Renal pelvis (tissue), 4 donors: ENCODE measurements around the gene CHD2. TPM values are rescaled to one million over a fixed set of nuclear protein-coding genes. Genes with fewer than 3 reads are reported as not detected.
"Not testable (repeated sequence)": the region's sequence is repeated elsewhere in the genome, so short reads cannot be mapped to it uniquely, and the experiment has no call there.

Source experiments
- DNase-seq: peaks from one replicate; pipeline ENCODE4 v3.0.0-alpha.2; 2013
- polyA plus RNA-seq, 3 donors: library from polyadenylated mRNA; unstranded; fragments of 120-200 nt; gene quantifications; one replicate each; pipeline ENCODE4 v1.2.1, GENCODE V29; 2013; ENCODE audit not compliant: insufficient read length in 3 of 3

CHD2 gene
- polyA plus RNA-seq, 3 donors, result 106 to 140 (median 131) TPM

- no peak for DNase-seq
Observed at GRCh38 chr15:93012786-93013185, 112.7 kb downstream of the CHD2 start.

DNA sequence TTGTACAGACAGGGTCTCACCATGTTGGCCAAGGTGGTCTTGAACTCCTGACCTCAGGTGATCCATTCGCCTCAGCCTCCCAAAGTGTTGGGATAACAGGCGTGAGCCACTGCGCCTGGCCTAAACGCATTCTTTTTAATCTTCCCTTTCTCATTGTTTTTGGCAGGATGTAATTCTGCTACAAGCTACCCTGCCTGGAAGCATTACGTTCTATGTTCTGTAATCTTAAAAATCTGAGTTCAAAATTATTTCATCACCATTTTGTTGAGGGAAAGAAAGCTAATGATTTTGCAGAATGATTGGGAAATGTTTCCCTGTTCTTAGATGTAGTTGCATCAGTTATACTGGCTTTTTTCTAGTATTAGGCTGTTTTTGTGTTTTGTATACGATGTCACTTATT, 117.4 kb downstream of the CHD2 start:
- no peak for DNase-seq

GRCh38 chr15:93018574-93018973, 118.5 kb downstream of the CHD2 start:
- no peak for DNase-seq

DNA sequence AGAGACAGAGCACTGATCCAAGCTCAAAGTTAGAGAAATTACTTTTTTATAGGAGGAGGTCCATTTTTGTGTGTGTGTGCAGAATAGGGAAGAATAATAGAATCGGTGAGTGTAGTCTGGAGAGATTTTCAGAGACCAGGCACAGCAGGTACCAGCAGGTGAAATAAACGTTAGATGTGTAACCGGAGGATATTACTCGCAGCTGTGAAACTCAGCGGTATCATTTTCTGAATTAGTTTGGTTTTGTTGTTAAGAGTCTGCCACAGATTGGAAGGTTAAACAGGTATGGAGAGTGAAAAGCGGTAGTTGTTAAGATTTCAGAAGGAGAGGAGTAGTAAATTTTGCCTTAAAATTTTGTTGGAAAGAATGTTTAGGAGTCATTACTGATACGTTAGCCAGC, 119.0 kb downstream of the CHD2 start:
- no peak for DNase-seq

DNA sequence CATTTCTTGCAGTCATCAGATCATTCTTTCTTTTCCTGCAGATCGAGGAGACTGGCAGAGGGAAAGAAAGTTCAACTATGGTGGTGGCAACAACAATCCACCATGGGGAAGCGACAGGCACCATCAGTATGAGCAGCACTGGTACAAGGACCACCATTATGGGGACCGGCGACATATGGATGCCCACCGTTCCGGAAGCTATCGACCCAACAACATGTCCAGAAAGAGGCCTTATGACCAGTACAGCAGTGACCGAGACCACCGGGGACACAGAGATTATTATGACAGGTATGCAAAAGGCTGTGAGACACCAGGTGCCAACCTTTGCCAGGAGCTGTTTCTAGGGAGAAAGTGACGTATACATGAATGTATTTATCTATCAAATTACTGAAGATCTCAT, 119.8 kb downstream of the CHD2 start:
- DNase-seq, result no peak

GRCh38 chr15:93020976-93021772, 121.0 kb downstream of the CHD2 start:
- no peak for DNase-seq

GRCh38 chr15:93024293-93024692, 124.2 kb downstream of the CHD2 start:
- no peak for DNase-seq

DNA sequence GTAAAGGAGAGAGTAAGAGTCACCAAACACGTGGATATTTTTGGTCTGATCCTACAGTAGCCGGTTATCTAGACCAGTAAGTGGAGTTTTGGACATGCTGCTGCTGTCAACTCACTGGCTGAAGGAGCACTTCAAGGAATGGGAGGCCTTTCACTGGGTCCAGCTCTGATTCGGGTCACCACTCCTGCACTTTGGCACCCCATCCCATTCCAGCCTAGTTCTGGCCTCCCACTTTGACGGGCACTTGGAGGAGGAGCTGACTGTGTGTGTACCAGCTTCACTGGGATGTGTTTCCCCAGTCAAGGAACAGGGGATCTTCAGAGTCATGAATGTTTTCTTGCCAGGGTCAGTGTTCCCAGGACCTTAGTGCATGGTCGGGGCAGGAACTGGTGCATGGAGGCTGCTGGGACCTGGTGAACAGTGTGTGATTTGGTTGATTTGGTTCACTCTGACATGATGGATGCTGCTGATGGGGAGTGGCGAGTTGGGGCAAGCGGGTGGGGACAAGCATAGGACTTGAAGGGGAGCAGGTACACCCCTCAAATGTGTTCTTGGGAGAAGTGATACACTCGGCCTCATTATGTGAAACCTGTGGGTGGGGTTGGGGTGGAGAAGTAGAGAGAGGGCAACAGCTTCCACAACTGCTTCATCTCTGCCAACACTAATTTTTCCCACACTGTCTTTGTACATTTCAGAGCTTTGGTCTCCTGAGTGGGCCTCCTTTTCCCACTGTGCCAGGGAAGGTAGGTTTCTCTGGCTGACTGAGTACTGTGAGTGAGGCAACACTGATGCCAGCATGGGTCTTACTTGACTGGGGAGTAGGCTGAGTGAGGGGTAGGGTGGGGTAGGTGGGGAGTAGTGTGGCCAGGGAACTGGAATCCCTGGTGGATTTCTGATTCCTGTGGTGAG, 124.8 kb downstream of the CHD2 start:
- DNase-seq, result no peak

- no peak for DNase-seq
Observed at GRCh38 chr15:93025625-93025982, 125.5 kb downstream of the CHD2 start.

- DNase-seq, result no peak
Observed at GRCh38 chr15:93026380-93026817, 126.3 kb downstream of the CHD2 start.

DNA sequence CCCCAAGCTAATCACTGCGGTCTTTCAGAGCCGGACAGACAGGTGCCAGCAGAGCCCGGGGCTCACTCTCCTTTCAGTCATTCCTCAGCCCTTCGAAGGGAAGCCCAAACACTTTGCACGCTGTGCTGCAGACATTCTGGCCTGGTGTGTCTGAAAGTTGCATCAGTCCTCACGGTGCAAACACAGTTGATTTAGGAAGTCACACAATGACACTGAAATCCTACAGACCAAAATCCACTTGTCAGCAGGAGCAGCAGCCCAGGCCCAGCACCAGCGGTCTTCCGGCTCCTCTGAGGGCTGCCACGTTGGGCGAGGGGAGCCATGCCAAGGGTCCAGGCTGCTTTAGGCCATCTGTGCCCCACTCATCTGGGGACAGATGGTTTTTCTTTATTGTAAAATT, 127.3 kb downstream of the CHD2 start:
- no peak for DNase-seq

DNA sequence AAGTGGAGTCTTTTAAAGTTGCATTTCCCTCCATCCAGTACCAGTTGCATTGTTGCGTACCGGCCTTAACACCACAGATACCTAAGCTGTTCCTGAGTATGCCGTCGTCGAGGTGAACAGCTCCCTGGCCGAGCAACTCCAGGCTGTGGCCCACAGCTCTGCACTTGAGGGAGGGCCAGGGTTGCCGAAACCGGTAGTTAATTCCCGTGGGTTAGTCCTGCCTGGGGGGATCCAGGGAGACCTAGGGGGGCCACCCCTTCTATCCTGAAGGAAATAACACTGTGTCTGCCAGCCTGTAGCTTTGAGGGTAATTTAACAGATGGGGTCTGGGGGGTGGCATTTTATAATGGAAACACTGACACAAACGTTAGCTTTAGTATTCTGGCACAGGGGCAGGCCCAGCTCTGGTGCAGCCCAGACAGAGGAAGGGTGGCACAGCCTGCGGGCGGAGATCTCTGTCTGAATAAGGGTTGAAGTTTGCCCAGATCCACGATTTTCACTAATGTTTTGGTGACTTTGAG, 128.0 kb downstream of the CHD2 start:
- DNase-seq, result no peak

- DNase-seq, result no peak
Observed at GRCh38 chr15:93028632-93029213, 128.6 kb downstream of the CHD2 start.

DNA sequence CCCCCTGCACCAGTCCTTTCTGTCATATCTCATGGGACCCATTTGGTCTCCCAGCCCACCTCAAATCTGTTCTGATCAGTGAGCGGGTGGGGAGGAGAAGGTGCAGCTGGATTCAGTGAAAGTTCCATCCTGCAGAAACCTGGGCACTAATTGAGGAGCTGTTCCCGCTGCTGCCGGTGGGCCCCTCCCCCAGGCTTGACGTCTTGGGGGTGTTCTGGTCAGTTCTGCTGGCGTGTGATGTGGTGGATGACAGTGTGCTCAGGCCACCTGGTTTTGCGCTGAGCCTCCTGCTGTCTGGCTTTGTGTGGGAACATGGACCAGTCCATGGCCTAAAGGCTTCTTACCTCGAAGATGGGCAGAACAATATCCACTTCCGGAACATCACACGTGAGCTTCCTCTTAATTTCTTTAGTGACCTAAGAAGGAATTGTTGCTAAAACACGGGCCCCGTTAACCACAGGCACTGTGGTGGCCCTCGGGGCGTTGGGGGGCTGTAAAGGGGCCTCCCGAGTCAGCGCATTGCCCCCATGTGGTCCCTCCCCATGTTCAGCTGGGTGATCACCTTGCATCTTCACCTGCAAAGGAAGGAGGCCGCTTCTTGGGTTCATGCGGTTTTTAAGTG, 129.2 kb downstream of the CHD2 start:
- DNase-seq, result no peak

- DNase-seq, result no peak
Observed at GRCh38 chr15:93029836-93030429, 129.8 kb downstream of the CHD2 start.

DNA sequence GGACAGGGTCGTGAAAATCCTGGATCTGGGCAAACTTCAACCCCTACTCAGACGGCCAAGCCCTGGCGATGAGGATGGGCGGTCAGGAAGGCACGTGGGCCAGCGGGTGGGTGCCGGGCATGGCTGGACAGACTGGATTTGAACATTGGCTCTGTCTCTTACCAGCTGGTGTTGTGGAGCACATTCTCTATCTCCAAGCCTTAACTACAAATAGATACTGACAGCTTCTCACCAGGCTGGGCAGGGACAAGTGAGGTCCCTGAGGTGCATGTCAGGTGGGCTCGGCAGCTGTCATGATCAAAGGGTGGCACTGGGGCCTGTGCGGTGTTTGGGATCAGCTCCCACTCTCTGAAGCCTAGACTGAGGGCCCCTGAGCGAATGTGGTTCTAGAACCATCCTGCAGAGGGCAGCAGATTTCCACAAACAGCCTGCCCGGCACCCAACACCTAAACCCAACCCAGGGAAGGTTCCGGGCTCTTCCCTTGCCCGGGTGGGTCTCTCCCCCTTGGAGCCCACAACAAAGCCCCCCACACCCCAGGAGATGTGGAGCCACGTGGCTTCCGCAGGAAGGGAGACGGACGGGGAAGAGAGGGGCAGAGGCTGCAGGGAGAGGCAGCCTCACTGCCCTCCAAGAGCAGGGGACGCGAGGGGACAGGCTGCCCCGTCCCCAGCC, 130.4 kb downstream of the CHD2 start:
- peak; percentile 56 for DNase-seq

- no peak for DNase-seq
Observed at GRCh38 chr15:93031103-93031464, 131.0 kb downstream of the CHD2 start.

DNA sequence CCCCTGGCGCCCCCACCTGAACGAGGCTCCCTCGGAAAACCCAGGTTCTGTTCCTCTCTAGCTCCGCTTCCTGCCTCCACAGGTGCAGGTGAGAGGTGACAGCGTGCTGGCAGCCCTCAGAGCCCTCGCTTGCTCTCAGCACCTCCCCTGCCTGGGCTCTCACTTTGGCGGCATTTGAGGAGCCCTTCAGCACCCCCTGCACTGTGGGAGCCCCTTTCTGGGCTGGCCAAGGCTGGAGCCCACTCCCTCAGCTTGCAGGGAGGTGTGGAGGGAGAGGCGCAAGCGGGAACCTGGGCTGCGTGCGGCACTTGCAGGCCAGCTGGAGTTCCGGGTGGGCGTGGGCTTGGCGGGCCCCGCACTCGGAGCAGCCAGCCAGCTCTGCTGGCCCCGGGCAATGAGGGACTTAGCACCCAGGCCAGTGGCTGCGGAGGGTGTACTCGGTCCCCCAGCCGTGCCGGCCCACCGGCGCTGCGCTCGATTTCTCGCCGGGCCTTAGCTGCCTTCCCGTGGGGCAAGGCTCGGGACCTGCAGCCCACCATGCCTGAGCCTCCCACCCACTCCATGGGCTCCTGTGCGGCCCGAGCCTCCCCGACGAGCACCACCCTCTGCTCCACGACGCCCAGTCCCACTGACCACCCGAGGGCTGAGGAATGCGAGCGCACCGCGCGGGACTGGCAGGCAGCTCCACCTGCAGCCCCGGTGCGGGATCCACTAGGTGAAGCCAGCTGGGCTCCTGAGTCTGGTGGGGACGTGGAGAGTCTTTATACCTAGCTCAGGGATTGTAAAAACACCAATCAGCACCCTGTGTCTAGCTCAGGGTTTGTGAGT, 131.6 kb downstream of the CHD2 start:
- DNase-seq, result not testable (repeated sequence)

DNA sequence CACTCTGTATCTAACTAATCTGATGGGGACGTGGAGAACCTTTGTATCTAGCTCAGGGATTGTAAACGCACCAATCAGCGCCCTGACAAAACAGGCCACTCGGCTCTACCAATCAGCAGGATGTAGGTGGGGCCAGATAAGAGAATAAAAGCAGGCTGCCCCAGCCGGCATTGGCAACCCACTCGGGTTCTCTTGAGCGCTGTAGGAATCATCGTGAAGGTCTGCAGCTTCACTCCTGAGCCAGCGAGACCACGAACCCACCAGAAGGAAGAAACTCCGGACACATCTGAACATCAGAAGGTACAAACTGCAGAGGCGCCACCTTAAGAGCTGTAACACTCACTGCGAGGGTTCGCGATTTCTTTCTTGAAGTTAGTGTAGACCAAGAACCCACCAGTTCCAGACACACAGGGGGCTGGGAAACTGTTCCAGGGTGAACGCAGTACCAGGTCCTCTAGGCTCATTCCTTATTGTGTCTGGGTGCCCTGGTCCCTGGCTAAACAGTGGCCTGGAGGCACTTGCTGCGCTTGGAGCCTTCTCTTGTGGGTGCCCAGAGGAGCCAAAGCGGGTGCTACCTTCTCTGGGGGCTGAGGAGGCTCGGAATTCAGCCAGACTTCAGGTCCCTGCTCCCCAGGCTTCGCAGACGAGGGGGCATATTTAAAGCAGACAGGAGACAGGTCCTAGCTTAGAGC, 132.5 kb downstream of the CHD2 start:
- not testable (repeated sequence) for DNase-seq
